ENCODE measurements around the gene ARPC2.
"Not testable (repeated sequence)": the region's sequence is repeated elsewhere in the genome, so short reads cannot be mapped to it uniquely, and the experiment has no call there.

Gene ARPC2

DNA sequence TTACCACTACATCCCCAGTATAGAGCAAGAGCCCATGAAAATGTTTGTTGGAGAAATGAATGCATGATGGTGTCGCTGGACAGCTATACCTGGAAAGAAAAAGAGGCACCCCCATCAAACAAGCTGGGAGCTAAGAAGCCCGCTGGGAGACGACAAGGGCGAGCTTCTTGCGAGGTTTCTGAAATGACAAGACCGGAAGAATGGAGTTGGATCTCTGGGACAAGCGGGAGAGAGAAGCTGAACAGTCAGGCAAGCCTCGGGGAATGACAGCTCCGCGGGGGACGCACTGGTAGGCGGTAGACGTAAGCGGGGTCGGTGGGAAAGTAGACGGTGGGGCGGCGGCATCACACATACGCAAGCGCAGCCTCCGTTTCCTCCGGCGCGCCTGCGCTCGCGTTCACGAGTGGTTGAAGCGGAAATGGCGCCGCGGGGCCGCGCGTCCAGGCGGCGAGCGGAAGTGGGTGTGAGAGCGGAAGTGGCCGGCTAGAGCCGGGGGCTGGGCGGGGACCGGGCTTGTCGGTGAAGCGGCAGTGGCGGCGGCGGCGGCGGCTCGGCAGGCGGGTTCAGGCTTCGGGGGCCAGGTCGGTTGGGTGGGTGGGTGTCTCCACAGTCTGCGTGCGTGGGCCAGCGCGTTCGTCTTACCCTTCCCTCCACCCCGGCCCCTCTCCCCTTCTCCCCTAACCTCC, at the start of gene ARPC2:
Gene ARPC2, plus strand, starts transcription at position 516 of the 686 bp plus-strand sequence. CDS start 282 bp downstream, outside the sequence.
- peak; percentile 95 for DNase-seq

DNA sequence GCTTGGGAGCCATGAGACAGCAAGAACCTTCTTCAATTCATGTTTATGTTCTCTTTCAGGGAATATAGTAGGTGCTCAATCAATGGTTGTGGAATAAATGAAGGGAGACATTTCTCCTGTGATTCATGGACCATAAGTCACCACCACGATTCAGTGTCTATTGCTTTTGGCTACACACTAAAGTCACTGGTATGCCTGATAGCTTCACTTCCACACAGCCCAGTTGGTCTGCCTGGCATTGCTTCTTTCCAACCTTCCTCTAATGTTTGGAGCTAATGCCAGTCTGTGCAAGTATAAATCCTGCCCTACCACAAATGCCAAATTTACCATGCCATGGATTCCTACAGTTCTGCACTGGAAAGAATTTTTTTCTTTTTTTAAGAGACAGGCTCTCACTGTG, 49.0 kb upstream of the ARPC2 start:
- DNase-seq: no peak

DNA sequence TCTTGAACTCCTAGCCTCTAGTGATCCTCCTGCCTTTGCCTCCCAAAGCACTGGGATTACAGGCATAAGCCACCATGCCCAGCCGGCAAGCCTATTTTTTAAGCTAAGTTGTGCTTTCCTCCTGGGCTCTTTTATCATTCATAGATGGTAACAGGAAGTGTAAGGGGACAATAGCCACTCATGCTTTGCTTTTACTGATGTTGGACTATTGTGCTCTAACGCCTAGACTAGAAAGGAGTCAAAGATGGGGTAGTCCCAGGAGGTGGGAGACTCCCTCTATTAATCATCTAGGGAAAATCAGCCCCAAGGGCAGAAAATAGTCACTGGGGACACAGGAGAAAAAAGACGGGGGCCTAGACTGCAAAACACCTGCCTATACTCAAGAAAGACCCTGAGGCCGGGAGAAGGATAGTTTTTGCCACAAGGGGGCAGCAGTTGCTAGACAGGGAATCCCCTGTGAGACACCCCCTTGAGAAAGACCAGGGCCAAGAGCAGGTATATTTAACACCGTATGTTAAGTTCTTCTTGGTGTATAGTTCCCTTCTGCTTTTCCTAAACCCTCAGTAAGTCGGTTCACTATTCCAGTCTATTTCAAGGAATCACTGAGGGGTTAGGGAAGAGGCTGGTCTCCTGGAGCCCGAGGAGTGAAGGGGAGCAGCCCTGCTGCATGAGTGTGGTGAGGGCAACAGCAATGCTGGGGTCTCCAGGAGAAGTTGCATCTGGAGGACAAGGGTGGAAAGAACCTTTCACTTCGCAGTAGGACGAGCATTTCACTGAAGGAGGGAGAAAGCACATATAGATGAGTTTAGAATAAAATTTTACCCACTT, 48.1 kb upstream of the ARPC2 start:
- peak; percentile 25 for DNase-seq

DNA sequence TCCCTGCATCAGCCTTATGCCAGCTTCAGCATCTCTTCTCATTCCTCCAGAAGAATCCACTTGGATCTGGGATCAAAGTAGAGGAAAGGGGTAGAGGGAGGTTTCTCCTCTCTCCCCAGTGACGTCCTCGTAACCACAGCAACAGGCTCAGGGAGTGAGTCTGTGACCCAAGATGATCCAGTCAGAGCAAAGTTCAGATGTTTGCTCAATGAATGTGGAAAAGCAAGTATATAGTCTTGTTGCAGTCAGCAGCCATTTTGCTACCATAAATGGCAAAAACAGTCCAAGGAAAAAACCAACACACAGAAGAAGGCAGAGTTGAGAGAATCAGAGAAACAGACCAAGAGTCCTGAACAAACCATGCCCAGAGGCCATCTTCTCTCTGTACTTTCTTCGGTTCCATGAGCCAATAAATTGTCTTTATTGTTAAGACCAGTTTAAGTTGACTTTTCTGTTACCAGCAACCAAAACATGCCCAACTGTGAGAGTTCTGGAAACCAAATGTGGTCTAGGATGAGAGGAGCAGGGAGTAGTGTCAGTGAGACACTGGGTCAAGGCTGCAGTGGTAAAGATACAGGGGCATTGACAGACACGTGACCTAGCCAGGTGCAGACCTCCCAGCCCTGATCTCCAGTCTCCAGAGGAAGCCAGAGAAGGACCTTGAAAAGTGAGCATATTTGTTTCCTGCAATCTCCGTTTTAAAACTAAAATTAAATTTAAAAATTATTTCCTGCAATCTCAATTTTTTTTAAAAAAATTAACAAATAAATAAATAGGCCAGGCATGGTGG, 47.0 kb upstream of the ARPC2 start:
- no peak for DNase-seq

DNA sequence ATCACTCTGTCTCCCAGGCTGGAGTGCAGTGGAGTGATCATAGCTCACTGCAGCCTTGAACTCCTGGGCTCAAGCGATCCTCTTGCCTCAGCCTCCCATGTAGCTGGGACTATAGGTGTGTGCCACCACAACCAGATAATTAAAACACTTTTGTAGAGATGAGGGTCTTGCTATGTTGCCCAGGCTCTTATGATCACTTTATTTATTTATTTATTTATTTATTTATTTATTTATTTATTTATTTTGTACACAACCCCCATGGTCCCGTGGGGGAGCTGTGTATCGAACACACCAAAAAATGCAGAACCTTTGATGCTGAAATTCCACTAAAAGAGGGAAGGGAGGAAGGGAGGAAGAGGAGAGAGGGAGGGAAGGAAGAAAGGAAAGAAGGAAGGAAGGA, 45.2 kb upstream of the ARPC2 start:
- DNase-seq: not testable (repeated sequence)

DNA sequence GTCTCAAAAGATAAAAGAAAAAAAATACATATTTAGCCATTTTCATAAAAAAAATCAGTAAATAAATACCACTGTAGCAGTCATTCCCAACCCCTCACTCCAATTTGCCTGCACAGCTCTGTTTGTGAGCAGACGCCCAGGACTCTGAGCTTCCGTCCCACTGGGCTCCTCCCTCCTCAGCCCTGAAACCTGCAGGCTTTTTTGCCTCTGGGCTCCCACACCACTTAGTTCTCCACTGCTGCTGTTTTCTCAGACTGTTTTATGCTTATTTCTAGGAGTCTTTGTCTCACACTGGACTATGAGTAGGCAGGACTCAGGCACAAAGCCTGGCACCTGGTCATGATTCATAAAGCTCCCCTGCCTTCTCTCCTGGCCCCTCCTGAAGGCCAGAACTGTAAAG, 44.1 kb upstream of the ARPC2 start:
- no peak for DNase-seq

DNA sequence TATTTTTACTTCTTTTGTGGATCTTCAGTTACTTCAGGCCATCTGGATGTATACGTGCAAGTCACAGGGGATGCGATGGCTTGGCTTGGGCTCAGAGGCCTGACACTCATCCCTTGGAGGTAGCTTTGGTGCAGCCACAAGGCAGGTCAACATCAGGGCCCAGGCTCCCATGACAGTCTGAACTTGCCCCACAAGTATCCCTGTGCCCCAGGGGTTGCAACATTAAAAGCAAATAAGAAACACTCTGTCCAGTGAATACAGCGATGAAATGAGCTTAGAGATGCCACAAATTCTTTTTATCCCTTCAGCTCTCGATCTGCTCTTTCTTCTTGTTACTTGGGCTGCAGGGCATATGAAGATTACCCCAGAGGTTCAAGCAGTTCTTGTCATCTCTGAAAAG, 37.2 kb upstream of the ARPC2 start:
- no peak for DNase-seq

DNA sequence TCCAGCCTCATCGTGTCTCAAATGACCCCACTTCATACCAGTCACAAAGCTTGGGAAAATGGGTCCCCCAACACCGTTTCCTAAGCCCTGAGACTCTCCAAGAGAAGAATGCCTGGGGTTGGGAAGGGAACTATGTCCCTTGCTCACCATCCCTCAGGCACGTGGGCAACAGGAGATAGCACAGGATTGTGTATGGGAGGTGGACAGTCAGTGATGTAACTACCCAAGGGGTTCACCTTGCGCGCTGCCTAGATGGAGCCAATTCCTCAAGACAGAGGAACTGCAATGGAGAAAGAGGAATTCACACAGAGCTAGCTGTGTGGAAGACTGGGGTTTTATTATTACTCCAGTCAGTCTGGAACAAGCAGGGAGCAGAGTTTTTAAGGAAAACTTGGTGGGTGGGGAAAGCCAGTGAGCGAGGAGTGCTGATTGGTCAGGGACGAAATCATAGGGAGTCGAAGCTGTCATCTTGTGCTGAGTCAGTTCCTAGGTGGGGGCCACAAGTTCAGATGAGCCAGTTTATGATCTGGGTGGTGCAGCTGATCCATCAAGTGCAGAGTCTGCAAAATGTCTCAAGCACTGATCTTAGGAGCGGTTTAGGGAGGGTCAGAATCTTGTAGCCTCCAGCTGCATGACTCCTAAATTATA, 36.4 kb upstream of the ARPC2 start:
- DNase-seq: no peak

DNA sequence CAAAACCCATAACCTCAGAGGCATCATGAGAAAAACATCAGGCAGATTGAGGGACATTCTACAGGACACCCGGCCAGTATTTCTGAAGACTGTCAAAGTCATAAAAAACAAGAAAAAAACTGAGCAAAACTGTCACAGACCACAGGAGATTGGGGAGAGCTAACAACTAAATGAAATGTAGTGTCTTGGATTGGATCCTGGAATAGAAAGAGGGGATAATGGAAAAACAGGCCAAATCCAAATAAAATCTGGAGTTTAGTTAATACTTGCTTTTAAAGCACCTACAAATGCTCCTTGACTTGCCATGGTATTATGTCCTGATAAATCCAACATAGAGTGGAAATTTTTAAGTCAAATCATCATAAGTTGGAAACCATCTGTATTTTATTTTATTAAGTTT, 32.7 kb upstream of the ARPC2 start:
- no peak for DNase-seq

DNA sequence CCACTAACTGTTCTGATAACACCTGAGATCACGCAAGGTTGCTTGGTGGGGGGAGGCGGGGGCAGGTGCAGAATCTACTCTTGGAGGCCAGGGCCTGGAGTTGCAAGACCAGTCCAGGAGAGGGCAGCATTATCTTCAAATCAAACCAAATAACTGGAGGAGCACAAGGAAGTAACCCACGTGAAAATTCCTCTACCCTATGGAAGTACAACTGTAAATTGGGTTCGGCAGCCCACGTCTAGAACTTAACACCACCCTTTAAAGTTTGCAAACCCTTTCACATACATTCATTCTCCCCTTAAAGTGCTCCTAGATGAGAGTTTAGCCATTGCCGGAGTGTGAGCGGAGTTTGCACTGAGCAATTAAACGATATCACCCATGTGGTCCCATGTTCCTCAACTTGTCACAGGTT, 30.6 kb upstream of the ARPC2 start:
- DNase-seq: peak; percentile 58

DNA sequence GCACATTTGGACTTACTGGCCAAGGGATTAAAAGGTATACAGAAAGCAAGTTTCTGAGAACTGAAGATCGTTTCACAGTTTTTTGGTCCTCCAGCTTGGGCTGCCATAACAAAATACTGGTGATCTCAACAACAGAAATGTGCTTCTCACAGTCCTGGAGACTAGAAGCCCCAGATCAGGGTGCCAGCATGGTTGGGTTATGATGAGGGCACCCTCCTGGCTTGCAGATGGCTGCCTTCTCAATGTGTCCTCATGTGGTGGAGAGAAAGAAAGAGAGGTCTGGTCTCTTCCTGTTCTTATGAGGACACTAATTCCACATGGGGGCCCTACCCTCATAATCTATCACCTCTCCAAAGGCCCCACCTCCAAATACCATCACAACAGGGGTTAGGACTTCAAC, 30.1 kb upstream of the ARPC2 start:
- DNase-seq: no peak

DNA sequence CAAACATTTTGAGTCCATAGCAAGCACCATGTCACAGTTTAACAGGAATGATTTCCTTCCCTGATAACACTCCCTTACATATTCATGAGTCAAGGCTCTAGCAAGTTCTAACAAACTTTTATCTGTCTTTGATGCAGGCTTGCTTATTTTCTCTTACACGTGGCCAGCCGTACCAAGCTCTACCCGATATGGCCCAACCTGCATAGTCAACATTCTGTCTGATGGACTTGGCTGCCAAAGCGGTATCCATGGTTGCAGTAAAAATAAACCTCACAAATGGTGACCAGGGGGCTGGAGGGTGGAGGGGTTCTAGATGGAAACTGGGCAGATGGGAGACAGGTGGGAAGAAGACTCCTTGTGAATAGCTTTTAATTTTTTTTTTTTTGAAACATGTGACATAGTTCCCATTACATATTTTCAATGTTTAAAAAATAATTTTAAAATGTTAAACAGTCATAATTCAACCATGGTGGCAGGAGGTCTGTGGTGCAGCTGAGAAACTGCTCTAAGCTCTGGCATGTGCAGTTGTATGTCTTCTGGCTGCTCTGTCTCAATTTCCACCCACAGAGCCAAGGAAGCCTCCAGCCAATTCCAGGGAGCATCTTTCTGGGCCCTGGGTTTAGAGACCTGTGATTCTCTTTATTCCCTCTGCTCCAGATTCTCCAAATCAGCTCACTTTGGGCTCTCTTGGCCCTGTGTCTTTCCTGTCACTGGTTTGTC, 29.5 kb upstream of the ARPC2 start:
- DNase-seq: no peak

DNA sequence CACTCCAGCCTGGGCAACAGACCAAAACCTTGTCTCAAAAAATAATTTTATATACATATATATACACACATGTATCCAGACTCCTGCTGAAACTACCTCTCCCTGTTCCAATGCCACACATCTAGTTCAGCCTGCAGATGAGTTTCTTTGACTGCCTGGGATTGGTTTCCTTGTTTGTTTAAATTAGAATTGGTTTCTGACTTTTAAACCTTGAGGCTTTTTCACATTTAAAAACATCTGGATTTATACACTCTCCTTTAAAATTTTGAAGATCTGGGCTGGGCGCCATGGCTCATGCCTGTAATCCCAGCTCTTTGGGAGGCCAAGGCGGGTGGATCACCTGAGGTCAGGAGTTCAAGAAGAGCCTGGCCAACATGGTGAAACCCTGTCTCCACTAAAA, 28.5 kb upstream of the ARPC2 start:
- DNase-seq: no peak

DNA sequence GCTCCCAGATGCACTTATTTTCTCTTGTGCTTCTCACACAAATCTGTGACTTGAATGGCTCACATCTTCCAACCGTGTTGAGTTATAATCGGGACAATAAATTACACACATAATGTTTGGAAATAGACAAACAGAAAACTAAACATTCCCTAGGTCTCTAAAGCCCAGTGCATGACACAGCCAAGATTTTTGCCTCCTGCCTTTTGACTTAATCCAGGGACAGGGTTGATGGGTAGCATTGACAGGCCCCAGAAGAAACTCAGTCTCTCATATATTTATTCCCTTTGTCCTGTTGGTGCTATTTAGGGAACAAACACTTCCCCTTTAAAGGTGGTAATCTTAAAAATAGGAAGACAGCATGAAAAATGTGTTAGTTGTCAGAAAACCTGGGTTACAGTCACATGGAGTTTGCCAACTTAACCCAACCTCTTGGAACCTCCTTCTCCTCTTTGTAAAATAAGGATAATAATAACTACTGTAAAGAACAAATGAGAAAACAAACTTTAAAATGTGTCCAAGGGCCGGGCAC, 24.0 kb upstream of the ARPC2 start:
- no peak for DNase-seq

DNA sequence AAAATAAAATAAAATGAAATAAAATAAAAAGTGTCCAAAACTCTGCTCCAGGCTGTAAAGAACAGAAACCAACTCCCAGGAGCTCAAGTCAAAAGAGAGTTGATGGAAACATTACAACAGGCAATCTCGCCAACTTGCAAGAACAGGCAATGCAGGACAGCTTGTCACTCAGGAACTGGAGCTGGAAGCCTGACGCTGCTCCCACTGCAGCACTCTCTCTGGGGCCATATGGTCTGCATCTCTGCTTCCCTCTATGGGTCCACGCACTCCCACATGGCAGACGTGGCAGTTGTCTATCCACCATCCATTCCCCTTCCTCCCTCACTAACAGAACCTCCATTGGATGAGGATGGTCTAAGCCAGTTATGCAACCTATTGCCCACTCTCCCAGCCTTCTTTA, 23.3 kb upstream of the ARPC2 start:
- no peak for DNase-seq

DNA sequence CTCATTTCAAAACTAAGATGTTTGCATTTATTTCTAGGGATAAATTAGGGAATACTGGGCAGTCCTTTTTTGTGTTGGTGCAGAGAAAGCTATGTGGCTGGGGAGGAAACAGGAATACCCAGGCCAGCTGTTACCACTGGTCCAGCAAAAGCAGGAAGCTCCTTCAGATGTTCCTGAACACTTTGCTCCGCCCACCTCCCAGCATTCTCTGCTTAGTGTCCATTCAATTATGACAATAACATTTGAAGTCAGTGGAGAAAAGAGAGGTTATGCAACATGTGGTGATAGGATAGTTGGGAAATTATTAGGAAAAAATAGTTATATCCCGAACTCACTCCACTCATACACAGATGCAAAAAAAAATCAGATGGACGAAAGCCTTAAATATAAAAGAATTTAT, 22.1 kb upstream of the ARPC2 start:
- no peak for DNase-seq

DNA sequence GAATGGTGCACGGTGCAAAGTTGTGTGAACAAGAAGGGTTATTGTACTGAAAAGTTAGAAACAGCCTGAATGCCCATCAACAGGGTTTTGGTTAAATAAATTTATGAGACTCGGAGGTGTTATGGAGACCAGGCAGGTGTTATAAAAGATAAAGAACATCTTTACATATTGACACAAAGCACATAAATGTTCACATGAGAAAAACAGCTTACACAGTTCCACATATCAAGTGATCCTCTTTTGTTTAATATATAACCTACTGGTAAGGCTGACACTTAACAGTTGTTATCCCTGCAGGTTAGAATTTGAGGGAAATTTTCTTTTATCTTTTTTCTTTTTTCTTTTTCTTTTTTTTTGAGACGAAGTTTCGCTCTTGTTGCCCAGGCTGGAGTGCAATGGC, 20.0 kb upstream of the ARPC2 start:
- DNase-seq: no peak

DNA sequence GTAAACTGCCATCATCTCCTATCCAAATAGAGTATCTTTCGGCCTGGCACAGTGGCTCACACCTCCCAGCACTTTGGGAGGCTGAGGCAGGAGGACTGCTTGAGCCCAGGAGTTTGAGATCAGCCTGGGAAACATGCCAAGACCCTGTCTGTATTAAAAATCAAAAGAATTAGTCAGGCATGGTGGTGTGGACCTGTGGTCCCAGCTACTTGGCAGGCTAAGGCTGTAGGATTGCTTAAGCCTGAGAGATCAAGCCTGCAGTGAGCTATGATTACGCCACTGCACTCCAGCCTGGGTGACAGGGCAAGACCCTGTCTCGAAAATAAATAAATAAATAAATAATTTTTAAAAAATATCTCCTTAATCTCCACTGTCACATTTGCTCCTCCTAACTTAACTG, 14.7 kb upstream of the ARPC2 start:
- no peak for DNase-seq

DNA sequence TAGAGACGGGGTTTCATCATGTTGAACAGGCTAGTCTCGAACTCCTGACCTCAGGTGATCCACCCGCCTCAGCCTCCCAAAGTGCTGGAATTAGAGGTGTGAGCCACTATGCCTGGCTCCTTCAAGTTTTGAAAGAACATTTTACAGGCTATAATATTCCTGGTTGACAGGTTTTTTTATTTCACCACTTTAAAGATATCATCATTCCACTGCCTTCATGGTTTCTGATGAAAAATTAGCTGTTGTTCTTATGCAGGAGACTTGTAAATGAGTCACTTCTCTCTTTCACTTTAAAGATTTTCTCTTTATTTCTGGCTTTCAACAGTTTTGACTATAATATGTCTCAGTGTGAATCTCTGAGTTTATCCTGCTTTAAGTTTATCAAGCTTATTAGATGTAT, 7.9 kb upstream of the ARPC2 start:
- DNase-seq: no peak

DNA sequence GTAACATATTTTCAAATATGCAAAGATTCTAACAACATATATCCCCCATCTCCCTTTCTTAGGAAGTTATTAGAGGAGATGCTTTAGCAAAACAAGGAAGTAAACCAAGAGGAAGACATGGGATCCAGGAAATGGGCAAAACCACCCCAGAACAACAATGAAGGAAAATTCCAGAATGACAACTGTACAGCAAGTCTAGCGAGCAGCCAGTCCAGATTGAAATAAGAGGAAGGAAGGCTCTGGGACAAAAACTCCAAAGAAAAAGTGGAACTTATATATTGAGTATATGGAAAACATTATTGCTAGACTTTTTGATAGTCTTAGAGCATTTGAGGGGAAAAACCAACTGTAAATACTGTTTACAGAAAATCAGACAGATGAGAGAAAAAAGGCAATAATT, 2.9 kb upstream of the ARPC2 start:
- DNase-seq: no peak

DNA sequence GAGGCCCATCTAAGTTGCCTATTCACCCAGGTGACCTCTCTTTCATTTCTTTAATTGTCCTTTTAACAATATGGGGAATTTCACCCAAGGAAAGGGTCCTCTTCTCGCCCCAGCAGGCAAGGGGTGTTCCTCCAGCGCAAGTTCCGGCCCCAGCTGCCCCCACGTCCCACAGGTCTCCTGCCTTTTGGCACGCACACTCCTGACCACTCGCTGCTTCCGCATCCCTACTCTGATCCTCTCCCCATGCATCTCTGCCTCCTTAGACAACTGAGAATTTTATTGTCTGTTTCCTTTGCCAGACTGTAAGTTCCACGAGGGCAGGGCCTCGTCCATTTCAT, 684 bp upstream of the ARPC2 start:
- DNase-seq: no peak
